HG03521 (cell line): Measurements from ENCODE around the gene FMR1NB.

Source experiments
- ATAC-seq: cut with Tn5 transposase; IDR thresholded peaks from one replicate; pipeline ENCODE4 v1.9.1; 2021; ENCODE audit warnings: mild to moderate bottlenecking, moderate library complexity; ENCODE audit not compliant: unreplicated experiment

The FMR1NB gene

GRCh38 chrX:147981038-147981752 lies at the start of gene FMR1NB:
FMR1NB (plus strand) TSS chrX:147981337; CDS start chrX:147981403, 66 bp downstream.
- no peak for ATAC-seq

GRCh38 chrX:147933815-147934214 lies 47.3 kb upstream of the FMR1NB start:
- ATAC-seq: no peak

- ATAC-seq: no peak
Observed at GRCh38 chrX:147935156-147935758, 45.9 kb upstream of the FMR1NB start.

GRCh38 chrX:147945286-147945685 lies 35.9 kb upstream of the FMR1NB start:
- ATAC-seq: no peak

GRCh38 chrX:147948531-147948930 lies 32.6 kb upstream of the FMR1NB start:
- ATAC-seq: no peak

GRCh38 chrX:147950352-147950751 lies 30.8 kb upstream of the FMR1NB start:
- no peak for ATAC-seq

GRCh38 chrX:147953976-147954375 lies 27.2 kb upstream of the FMR1NB start:
- ATAC-seq: no peak

GRCh38 chrX:147957291-147957690 lies 23.8 kb upstream of the FMR1NB start:
- ATAC-seq: no peak

- ATAC-seq: no peak
Observed at GRCh38 chrX:147958291-147958690, 22.8 kb upstream of the FMR1NB start.

GRCh38 chrX:147960722-147961121 lies 20.4 kb upstream of the FMR1NB start:
- no peak for ATAC-seq

- no peak for ATAC-seq
Observed at GRCh38 chrX:147962476-147962875, 18.7 kb upstream of the FMR1NB start.

- ATAC-seq: no peak
Observed at GRCh38 chrX:147978931-147979330, 2.2 kb upstream of the FMR1NB start.

GRCh38 chrX:148020329-148020728 lies 39.2 kb downstream of the FMR1NB start:
- no peak for ATAC-seq

GRCh38 chrX:148024425-148025148 lies 43.5 kb downstream of the FMR1NB start:
- ATAC-seq: peak; percentile 82

GRCh38 chrX:148035380-148035779 lies 54.2 kb downstream of the FMR1NB start:
- no peak for ATAC-seq

- ATAC-seq: no peak
Observed at GRCh38 chrX:148037020-148037419, 55.9 kb downstream of the FMR1NB start.

GRCh38 chrX:148043271-148043855 lies 62.2 kb downstream of the FMR1NB start:
- ATAC-seq: no peak

GRCh38 chrX:148047200-148047599 lies 66.1 kb downstream of the FMR1NB start:
- no peak for ATAC-seq

GRCh38 chrX:148049441-148049840 lies 68.3 kb downstream of the FMR1NB start:
- ATAC-seq: no peak

- no peak for ATAC-seq
Observed at GRCh38 chrX:148051973-148052372, 70.8 kb downstream of the FMR1NB start.

GRCh38 chrX:148067285-148067684 lies 86.1 kb downstream of the FMR1NB start:
- ATAC-seq: no peak
